GM18508 (cell line): ENCODE data around the gene EMID1.

ENCODE experiments used
- ATAC-seq: cut with Tn5 transposase; IDR thresholded peaks from one replicate; pipeline ENCODE4 v1.9.1; 2021; ENCODE audit warnings: moderate number of reproducible peaks; ENCODE audit not compliant: insufficient read depth, unreplicated experiment

Gene EMID1

GRCh38 chr22:29307596-29308147, 102.0 kb downstream of the EMID1 start:
- ATAC-seq, result no peak

- no peak for ATAC-seq
Measured at GRCh38 chr22:29308148-29308790, 102.6 kb downstream of the EMID1 start.

- no peak for ATAC-seq
Measured at GRCh38 chr22:29308791-29309262, 103.1 kb downstream of the EMID1 start.
